Eye (tissue), 1 donor: Measurements from ENCODE around the gene RREB1.
"Not testable (repeated sequence)": the region's sequence is repeated elsewhere in the genome, so short reads cannot be mapped to it uniquely, and the experiment has no call there.

Experiments
- DNase-seq: peaks from one replicate; pipeline ENCODE4 v3.0.0-alpha.2; 2015

RREB1 gene

GRCh38 chr6:7147051-7147671, 39.4 kb downstream of the RREB1 start:
- DNase-seq, result peak; percentile 71

GRCh38 chr6:7148100-7148822, 40.5 kb downstream of the RREB1 start:
- DNase-seq, result no peak

GRCh38 chr6:7150381-7151064, 42.8 kb downstream of the RREB1 start:
- peak; percentile 79 for DNase-seq

GRCh38 chr6:7151381-7151780, 43.6 kb downstream of the RREB1 start:
- no peak for DNase-seq

- DNase-seq, result no peak
Measured at GRCh38 chr6:7152462-7152861, 44.7 kb downstream of the RREB1 start.

GRCh38 chr6:7153789-7154188, 46.0 kb downstream of the RREB1 start:
- no peak for DNase-seq

- no peak for DNase-seq
Measured at GRCh38 chr6:7154341-7155139, 46.8 kb downstream of the RREB1 start.

- DNase-seq, result no peak
Measured at GRCh38 chr6:7155871-7156579, 48.3 kb downstream of the RREB1 start.

GRCh38 chr6:7156643-7157278, 49.0 kb downstream of the RREB1 start:
- DNase-seq, result no peak

- not testable (repeated sequence) for DNase-seq
Measured at GRCh38 chr6:7157307-7157706, 49.5 kb downstream of the RREB1 start.

- no peak for DNase-seq
Measured at GRCh38 chr6:7157752-7158616, 50.2 kb downstream of the RREB1 start.

- no peak for DNase-seq
Measured at GRCh38 chr6:7159790-7160525, 52.2 kb downstream of the RREB1 start.

- DNase-seq, result no peak
Measured at GRCh38 chr6:7161253-7161623, 53.5 kb downstream of the RREB1 start.

GRCh38 chr6:7161845-7162244, 54.1 kb downstream of the RREB1 start:
- DNase-seq, result no peak

- DNase-seq, result no peak
Measured at GRCh38 chr6:7163661-7164071, 55.9 kb downstream of the RREB1 start.

GRCh38 chr6:7164536-7165001, 56.8 kb downstream of the RREB1 start:
- DNase-seq, result no peak

- DNase-seq, result no peak
Measured at GRCh38 chr6:7165002-7165889, 57.5 kb downstream of the RREB1 start.

GRCh38 chr6:7165890-7166267, 58.1 kb downstream of the RREB1 start:
- no peak for DNase-seq
